Gastroesophageal sphincter (tissue), 3 donors: Measurements from ENCODE around the gene HIP1R.

Experiments
- CTCF ChIP-seq, 4 experiments: fragments of 200-600 bp in 2 of 4; fragments of 450-650 bp in 2 of 4; sonication (generic) in 1 of 4; IDR thresholded peaks; one replicate each; pipeline ENCODE4 v1.5.1; 2017 to 2019; ENCODE audit warnings: antibody characterized with exemption in 4 of 4, mild to moderate bottlenecking in 2 of 4, moderate library complexity in 2 of 4
- EP300 ChIP-seq: sonication (generic); formaldehyde crosslinking; IDR thresholded peaks from one replicate; pipeline ENCODE4 v1.6.1; 2017; ENCODE audit warnings: antibody characterized with exemption, mild to moderate bottlenecking
- POLR2A ChIP-seq, 2 donors: fragments of 450-650 bp; IDR thresholded peaks; one replicate each; pipeline ENCODE4 v1.6.1; 2017; ENCODE audit warnings: antibody characterized with exemption in 2 of 2, mild to moderate bottlenecking in 2 of 2, moderate library complexity in 1 of 2
- POLR2AphosphoS5 ChIP-seq: sonication (generic); formaldehyde crosslinking; IDR thresholded peaks from one replicate; pipeline ENCODE4 v1.6.1; 2017; ENCODE audit warnings: antibody characterized with exemption

- TF ChIP-seq CTCF (IDR thresholded peaks at IDR 0.05) (no peak), EP300 (no peak), POLR2A (IDR thresholded peaks at IDR 0.05) (no peak), POLR2AphosphoS5 (no peak)
Observed at GRCh38 chr12:122870163-122870842, 35.0 kb downstream of the HIP1R start.
